SJSA1 (cell line): Measurements from ENCODE around the gene RFX3. TPM values are rescaled to one million over a fixed set of nuclear protein-coding genes. Genes with fewer than 3 reads are reported as not detected.
A peak's percentile ranks its signal among the peaks of the same experiment; 100 is the strongest.

ENCODE experiments used
- DNase-seq, 2 experiments: peaks; one replicate each; pipeline ENCODE4 v3.0.0-alpha.2; 2015 to 2020; ENCODE audit warnings: low spot score in 2 of 2, low read depth in 1 of 2
- H3K27ac ChIP-seq: fragments of 250-450 bp; sonication (Bioruptor Pico); 2 replicates; pipeline ENCODE4 v1.5.1; 2020; ENCODE audit warnings: mild to moderate bottlenecking, moderate library complexity
- H3K27me3 ChIP-seq: fragments of 250-450 bp; sonication (Bioruptor Pico); replicated peaks from 2 replicates; pipeline ENCODE4 v1.5.1; 2020; ENCODE audit warnings: mild to moderate bottlenecking, moderate library complexity
- H3K36me3 ChIP-seq: fragments of 250-450 bp; sonication (Bioruptor Pico); 2 replicates; pipeline ENCODE4 v1.5.1; 2020; ENCODE audit warnings: mild to moderate bottlenecking
- H3K4me1 ChIP-seq: fragments of 250-450 bp; sonication (Bioruptor Pico); replicated peaks from 2 replicates; pipeline ENCODE4 v1.6.1; 2021; ENCODE audit warnings: mild to moderate bottlenecking
- H3K4me3 ChIP-seq: fragments of 250-450 bp; sonication (Bioruptor Pico); 2 replicates; pipeline ENCODE4 v1.5.1; 2020; ENCODE audit warnings: mild to moderate bottlenecking
- H3K9me3 ChIP-seq: fragments of 250-450 bp; sonication (Bioruptor Pico); replicated peaks from 2 replicates; pipeline ENCODE4 v1.5.1; 2020; ENCODE audit warnings: mild to moderate bottlenecking
- total RNA-seq: library from RNA; depleted of rRNA; stranded (reverse); fragments of >200 nt; shearing (Covaris generic); gene quantifications from 2 replicates; pipeline ENCODE4 v1.2.3, GENCODE V29; 2014

RFX3 gene
- total RNA-seq, 1 experiment from 2014 or later, result 0.32 TPM

GRCh38 chr9:3525096-3525835 lies 535 bp downstream of the RFX3 start:
- Histone ChIP-seq H3K4me3 (peak overlapping the region; percentile 74), H3K4me1 (peaks cover 7% of the 10 kb centered on the region; the same call in 1 of the 2 replicates), H3K27me3 (no peaks in the 10 kb centered on the region), H3K27ac (peak overlapping the region; percentile 100), H3K9me3 (no peaks in the 10 kb centered on the region), H3K36me3 (0 out of 2 replicates have a peak, but pooled peaks cover 4% of the 10 kb centered on the region)
- DNase-seq, result peak in 1 of 2 experiments; percentile 1

GRCh38 chr9:3521966-3522365 lies 3.8 kb downstream of the RFX3 start:
- no peaks in the 10 kb centered on the region for H3K4me1 ChIP-seq
- no peak overlapping the region for H3K4me3 ChIP-seq
- no peak for DNase-seq
- H3K27me3 ChIP-seq, result no peaks in the 10 kb centered on the region
- no peaks in the 10 kb centered on the region for H3K9me3 ChIP-seq
- 0 out of 2 replicates have a peak, but pooled peaks cover 4% of the 10 kb centered on the region for H3K36me3 ChIP-seq
- H3K27ac ChIP-seq, result no peak overlapping the region

DNA sequence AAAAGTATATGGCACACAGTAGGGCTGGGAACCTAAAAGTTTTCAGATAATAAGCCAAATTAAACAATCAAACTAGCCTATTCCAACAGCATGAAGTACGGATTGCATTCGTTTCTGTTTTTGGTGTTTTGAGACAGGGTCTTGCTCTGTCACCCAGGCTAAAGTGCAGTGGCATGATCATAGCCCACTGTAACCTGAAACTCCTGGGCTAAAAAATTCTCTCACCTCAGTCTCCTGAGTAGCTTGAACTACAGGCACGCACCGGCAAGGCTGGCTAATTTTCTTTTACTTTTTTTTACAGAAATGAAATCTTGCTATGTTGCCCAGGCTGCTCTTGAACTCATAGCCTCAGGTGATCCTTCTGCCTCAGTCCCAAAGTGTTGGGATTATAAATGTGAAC lies 5.2 kb downstream of the RFX3 start:
- no peak for DNase-seq
- H3K9me3 ChIP-seq, result no peaks in the 10 kb centered on the region
- H3K4me3 ChIP-seq, result no peak overlapping the region
- H3K4me1 ChIP-seq, result no peaks in the 10 kb centered on the region
- no peaks in the 10 kb centered on the region for H3K27me3 ChIP-seq
- H3K27ac ChIP-seq, result no peak overlapping the region
- H3K36me3 ChIP-seq, result no peaks in the 10 kb centered on the region

DNA sequence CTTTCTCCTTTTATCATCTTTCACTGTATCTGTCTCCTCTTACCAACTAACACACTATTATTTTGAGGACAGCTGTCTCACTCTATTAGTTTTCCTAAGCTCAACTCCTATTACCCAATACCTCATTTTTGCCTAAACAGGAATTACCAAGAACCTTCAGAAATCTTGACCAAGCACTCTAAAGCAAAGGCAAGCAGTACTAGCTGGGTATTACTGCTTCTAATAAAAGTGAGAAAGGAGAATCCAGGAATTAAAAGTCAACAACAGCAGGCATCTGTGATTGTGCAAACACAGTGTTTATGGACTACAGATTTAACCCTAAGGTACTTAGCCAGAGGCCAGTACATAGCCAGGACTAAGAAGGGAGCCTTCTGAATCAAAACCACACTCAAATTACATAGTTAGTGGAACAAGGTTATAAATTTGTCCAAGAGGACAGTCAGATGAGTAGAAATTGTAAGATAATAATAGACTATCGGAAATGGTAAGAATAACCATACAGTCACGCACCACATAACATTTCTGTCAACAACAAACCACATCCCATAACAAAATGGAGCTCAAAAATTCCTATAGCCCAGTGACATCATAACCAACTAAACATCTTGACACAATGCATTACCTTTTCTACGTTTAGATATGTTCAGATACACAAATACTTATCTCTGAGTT lies 8.3 kb downstream of the RFX3 start:
- Histone ChIP-seq H3K36me3 (no peaks in the 10 kb centered on the region), H3K27ac (no peak overlapping the region), H3K4me1 (no peaks in the 10 kb centered on the region), H3K4me3 (no peak overlapping the region), H3K27me3 (no peaks in the 10 kb centered on the region), H3K9me3 (no peaks in the 10 kb centered on the region)
- no peak for DNase-seq

GRCh38 chr9:3516667-3517330 lies 9.0 kb downstream of the RFX3 start:
- no peaks in the 10 kb centered on the region for H3K36me3 ChIP-seq
- 0 out of 2 replicates have a peak, but pooled peaks cover under 1% of the 10 kb centered on the region for H3K4me1 ChIP-seq
- no peak overlapping the region for H3K27ac ChIP-seq
- H3K27me3 ChIP-seq, result no peaks in the 10 kb centered on the region
- no peak overlapping the region for H3K4me3 ChIP-seq
- DNase-seq, result no peak
- no peaks in the 10 kb centered on the region for H3K9me3 ChIP-seq

DNA sequence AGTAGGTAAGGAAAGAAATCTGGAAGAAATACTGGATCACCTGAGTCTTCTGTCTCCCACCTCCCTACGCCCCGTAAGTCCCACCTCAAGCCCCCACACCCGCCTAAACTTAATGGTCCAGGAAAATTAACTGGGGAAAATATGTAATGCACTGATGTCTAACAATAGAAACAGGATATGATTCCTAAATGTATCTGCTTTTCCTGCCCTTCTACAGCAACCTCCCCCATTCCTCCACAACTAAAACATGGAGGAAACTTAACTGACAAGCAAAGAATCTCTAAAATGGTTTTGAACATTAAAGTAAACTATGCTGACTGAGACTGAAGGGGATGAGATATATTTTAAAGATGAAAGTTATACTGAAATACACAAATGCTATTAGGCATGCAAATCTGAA lies 10.4 kb downstream of the RFX3 start:
- H3K27ac ChIP-seq, result no peak overlapping the region
- no peaks in the 10 kb centered on the region for H3K36me3 ChIP-seq
- H3K9me3 ChIP-seq, result no peaks in the 10 kb centered on the region
- H3K27me3 ChIP-seq, result no peaks in the 10 kb centered on the region
- no peak for DNase-seq
- H3K4me1 ChIP-seq, result peaks cover 6% of the 10 kb centered on the region; the same call in 1 of the 2 replicates
- H3K4me3 ChIP-seq, result no peak overlapping the region

GRCh38 chr9:3514786-3515185 lies 11.0 kb downstream of the RFX3 start:
- no peaks in the 10 kb centered on the region for H3K27me3 ChIP-seq
- DNase-seq, result no peak
- H3K36me3 ChIP-seq, result no peaks in the 10 kb centered on the region
- no peak overlapping the region for H3K4me3 ChIP-seq
- no peaks in the 10 kb centered on the region for H3K9me3 ChIP-seq
- peaks cover 6% of the 10 kb centered on the region; the same call in 1 of the 2 replicates for H3K4me1 ChIP-seq
- H3K27ac ChIP-seq, result no peak overlapping the region

DNA sequence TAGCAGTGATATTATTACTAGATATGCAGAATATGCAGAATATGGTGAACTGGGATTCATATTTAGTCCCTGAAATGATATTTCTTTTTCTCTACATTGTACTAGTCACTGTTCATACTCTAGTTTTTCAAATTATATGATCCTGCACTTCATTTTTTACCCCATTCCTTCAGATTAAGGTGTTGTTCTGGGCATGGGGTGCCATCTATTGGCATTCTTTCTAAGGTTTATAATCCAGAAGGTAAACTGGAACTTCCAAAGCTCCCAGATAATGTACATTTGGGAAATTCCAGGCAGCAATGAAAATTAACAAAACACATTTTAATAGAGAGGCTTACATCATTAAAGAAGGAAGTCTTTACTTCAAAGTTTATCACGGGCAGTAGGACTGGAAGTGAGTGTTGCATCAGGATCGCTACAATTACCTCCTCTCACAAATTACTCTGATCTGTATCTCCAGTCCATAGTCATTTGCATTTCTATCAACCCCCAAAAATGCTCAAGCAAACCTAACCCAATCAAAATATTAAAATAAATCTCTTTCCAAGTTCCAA lies 12.5 kb downstream of the RFX3 start:
- no peak overlapping the region for H3K27ac ChIP-seq
- H3K4me3 ChIP-seq, result no peak overlapping the region
- H3K4me1 ChIP-seq, result peaks cover 6% of the 10 kb centered on the region; the same call in 1 of the 2 replicates
- H3K9me3 ChIP-seq, result no peaks in the 10 kb centered on the region
- no peaks in the 10 kb centered on the region for H3K27me3 ChIP-seq
- no peak for DNase-seq
- H3K36me3 ChIP-seq, result no peaks in the 10 kb centered on the region

DNA sequence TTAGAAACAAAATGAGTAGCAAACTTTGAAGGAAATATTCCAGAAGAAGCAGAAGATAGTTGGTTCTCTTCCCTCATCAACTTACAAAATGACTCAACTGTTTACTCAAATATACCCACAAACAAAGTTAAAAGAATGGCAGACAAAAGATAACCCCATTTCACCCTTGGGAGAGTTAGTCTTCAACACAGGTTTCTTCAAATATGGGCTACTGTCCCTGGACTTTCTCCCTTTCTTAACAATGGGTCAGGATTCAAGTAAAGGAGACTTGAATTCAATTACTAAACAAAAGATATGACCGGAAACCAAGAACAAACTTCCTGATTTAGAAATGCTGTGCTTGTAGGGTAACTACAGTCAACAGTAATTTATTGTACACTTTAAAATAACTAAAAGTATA lies 14.2 kb downstream of the RFX3 start:
- Histone ChIP-seq H3K36me3 (no peaks in the 10 kb centered on the region), H3K27ac (no peak overlapping the region), H3K9me3 (no peaks in the 10 kb centered on the region), H3K27me3 (no peaks in the 10 kb centered on the region), H3K4me1 (peaks cover 6% of the 10 kb centered on the region; the same call in 1 of the 2 replicates), H3K4me3 (no peak overlapping the region)
- DNase-seq, result peak in 1 of 2 experiments; percentile 0

DNA sequence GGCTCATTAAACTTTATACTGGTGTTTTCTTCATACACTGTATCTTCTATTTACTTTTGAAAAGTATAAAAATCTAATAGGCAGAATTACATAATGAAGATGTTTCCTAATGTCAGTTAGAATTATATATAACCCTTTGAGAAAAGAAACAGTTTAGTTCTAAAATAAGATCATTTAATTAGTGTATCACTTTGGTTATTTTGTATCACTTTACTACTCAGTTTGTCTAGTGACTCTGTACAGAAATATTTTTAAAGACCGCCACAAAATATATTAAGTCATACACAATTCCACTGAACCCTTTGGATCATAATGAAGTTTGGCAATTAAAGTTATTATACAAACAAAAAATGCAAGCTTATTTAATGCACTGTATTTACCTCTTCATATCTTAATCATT lies 15.0 kb downstream of the RFX3 start:
- H3K4me3 ChIP-seq, result no peak overlapping the region
- H3K27me3 ChIP-seq, result no peaks in the 10 kb centered on the region
- DNase-seq, result no peak
- H3K27ac ChIP-seq, result no peak overlapping the region
- no peaks in the 10 kb centered on the region for H3K9me3 ChIP-seq
- H3K36me3 ChIP-seq, result no peaks in the 10 kb centered on the region
- H3K4me1 ChIP-seq, result peaks cover 6% of the 10 kb centered on the region; the same call in 1 of the 2 replicates

- Histone ChIP-seq H3K4me3 (no peak overlapping the region), H3K36me3 (no peaks in the 10 kb centered on the region), H3K27me3 (no peaks in the 10 kb centered on the region), H3K4me1 (peaks cover 6% of the 10 kb centered on the region; the same call in 1 of the 2 replicates), H3K27ac (no peak overlapping the region), H3K9me3 (no peaks in the 10 kb centered on the region)
- DNase-seq, result no peak
These were observed 15.9 kb downstream of the RFX3 start for GRCh38 chr9:3509926-3510325.

GRCh38 chr9:3508521-3509291 lies 17.1 kb downstream of the RFX3 start:
- no peaks in the 10 kb centered on the region for H3K9me3 ChIP-seq
- no peak overlapping the region for H3K4me3 ChIP-seq
- DNase-seq, result no peak
- no peak overlapping the region for H3K27ac ChIP-seq
- H3K36me3 ChIP-seq, result no peaks in the 10 kb centered on the region
- peaks cover 6% of the 10 kb centered on the region; the same call in 1 of the 2 replicates for H3K4me1 ChIP-seq
- no peaks in the 10 kb centered on the region for H3K27me3 ChIP-seq

DNA sequence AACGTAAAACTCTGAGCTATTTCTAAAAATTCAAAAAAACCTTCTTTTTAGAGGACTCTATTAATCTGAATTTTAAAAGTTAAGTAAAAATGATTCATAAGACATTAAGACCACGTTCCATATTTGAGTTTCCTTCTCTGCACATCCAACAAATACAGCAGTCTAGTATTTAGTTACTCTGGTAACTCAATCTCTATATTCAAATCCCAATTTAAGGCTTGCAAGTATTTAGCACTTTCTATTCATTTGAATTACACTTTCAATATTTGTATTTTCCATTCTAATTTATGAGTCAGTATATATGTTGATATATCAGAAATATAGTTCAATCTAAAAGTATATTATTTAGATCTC lies 17.7 kb downstream of the RFX3 start:
- DNase-seq, result no peak
- H3K27ac ChIP-seq, result no peak overlapping the region

More for the DNA sequence above, 17.7 kb downstream of the RFX3 start:
- no peaks in the 10 kb centered on the region for H3K9me3 ChIP-seq
- H3K36me3 ChIP-seq, result no peaks in the 10 kb centered on the region
- peaks cover 6% of the 10 kb centered on the region; the same call in 1 of the 2 replicates for H3K4me1 ChIP-seq
- H3K4me3 ChIP-seq, result no peak overlapping the region
- no peaks in the 10 kb centered on the region for H3K27me3 ChIP-seq
